ENCODE results near the gene LRPAP1. TPM values are rescaled to one million over a fixed set of nuclear protein-coding genes. Genes with fewer than 3 reads are reported as not detected.
"Not testable (repeated sequence)": the region's sequence is repeated elsewhere in the genome, so short reads cannot be mapped to it uniquely, and the experiment has no call there.

The LRPAP1 gene
- total RNA-seq, 1 donor from 2014 or later, result 120 TPM

DNA sequence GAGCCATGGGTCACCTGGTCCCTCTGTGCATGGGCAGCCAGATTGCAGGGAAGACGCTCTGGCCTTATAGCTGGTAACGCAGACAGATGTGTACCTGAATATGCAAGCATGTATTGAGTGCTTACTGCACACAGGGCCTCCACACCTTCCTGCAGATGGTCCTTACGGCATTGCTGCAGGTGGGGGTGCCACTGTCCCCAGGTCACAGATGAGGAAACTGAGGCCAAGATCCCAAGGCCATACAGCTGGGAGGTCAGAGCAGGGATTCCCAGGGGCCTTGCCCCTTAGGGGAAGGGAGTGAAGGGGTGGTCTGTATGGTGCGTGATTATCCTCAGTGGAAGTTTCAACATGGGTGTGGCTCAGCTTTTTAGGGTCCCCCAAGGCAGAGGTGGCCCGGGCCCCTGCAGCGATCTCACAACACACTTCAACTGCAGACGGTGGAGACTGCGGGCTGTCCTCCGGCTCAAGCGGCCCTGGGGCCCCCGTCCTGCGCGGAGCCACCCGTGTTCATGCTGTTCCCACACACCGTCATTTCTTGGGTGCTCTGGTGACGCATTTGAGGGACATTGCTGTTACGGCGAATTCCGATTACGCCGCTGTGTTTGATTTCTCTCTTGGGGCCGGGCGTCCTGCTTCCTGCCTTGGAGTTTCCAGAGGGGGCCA, 61.0 kb downstream of the LRPAP1 start:
- DNase-seq, result no peak

DNA sequence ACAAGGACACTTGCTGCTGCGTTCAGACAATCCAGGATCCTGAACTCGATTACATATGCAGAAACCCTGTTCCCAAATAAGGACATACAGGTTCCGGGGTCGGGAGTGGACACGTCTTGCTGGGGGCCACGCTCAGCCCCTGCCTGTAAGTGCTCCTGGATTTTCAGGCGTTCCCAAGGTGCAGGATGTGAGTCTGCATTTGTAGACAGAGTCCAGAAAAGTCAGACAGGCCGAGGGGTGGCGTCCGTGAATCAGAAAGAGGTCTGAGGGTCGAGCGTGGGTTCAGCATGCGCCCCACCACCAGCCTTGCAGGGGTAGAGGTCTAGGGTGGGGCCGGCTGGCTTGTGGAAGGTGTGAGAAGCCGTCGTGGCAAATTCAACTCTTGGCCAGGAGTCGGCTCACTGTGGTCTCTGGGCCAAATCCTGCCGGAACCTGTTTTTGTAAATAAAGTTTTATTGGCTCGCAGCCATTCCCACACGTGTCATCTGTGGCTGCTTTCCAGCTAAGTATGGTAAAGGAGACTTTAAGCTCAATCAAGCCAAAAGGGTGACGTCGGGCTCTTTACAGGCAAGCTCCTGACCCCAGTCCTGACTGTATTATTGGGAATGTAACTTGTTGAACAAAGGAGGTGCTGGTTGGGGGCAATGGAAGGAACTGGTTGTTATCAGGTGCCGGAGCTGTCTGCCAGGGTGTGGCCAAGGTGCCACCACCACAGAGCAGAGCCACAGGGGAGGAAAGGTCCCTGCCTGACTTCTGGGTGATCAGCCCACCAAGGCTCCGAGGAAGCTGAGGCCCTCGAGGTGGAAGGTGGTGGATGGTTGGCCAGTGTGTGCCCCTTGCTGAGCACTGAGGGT, 61.8 kb downstream of the LRPAP1 start:
- peak; percentile 50 for DNase-seq

DNA sequence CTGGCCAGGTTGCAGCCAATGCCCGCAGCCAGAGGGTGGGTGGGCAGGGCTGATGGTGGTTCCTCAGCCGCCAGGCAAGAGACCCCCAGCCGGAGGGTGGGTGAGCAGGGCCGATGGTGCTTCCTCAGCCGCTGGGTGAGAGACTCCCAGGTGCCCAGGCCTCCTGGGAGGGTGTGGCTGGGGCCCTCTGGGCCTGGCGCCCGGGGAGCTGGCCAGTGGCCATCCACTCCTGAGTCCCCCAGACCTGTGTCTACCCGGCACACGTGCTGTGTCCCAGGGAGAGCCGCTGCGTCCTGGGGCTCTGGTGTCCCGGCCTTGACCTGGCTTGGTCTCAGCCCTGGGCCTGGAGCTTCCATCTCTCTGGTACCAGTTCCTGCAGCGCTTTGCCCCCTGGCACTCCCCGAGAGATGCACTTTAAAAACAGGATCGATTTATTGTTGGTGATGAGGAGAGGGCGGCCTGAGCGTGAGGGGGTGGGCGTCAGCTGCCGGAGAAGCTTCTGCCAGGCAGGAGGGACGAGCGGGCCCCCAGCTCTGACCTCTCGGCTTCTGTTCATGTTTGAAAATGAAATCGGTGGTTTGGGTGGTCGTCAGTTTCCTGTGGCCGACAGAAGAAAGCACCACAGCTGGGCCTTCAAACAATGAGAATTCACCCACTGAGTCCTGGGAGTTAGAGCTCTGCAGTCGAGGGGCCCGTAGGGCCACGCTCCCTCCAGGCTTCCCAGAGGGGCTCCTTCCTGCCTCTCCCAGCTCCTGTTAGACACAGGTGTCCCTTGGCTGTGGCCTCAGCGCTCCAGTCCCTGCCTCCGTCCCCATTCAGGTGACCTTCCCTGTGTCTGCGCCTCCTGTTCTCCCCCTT, 62.6 kb downstream of the LRPAP1 start:
- DNase-seq, result no peak

DNA sequence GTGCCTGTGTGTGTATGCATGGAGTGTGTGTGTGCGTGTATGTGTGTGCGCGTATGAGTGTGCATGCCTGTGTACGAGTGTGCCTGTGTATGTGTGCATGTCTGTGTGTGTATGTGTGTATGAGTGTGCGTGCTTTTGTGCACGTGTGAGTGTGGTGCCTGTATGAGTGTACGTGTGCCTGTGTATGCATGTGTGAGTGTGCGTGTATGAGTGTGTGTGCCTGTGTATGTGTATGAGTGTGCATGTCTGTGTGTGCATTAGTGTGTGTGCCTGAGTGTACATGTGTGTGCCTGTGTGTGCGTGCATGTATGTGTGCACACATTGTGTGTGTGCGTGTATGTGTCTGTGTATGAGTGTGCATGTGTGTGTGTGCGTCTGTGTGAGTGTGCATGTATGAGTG, 63.4 kb downstream of the LRPAP1 start:
- DNase-seq, result no peak

DNA sequence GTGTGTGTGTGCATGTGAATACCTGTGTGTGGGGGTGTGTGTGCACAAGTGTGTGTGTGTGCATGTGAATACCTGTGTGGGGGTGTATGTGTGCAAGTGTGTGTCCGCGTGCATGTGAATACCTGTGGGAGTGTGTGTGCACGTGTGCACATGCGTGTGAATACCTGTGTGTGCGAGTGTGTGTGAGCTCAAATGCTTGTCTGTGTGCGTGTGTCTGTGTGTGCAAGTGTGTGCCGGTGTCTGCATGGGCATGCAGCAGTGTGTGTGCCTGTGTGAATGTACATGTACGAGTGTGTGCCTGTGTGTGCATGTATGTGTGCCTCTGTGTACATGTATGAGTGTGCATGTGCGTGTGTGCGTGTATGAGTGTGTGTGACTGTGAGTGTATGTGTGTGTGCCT, 64.1 kb downstream of the LRPAP1 start:
- DNase-seq, result no peak

DNA sequence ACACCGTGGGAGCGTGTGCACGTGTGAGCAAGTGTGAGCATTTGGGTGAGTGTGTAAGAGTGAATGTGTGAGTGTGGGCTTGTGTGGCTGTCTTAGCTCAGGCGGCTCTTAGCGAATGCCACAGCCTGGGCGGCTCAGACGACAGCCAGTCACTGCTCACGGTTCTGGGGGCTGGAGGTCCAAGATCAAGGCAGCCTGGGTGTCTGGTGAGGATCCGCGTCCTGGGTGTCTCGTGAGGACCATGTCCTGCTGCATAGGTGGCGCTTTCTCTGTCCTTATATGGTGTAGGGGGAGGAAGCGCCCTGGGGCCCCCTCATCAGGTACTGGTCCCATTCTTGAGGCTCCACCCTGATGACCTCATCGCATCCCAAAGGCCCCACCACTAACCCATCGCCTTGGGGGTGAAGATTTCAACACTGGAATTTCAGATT, 64.6 kb downstream of the LRPAP1 start:
- no peak for DNase-seq

DNA sequence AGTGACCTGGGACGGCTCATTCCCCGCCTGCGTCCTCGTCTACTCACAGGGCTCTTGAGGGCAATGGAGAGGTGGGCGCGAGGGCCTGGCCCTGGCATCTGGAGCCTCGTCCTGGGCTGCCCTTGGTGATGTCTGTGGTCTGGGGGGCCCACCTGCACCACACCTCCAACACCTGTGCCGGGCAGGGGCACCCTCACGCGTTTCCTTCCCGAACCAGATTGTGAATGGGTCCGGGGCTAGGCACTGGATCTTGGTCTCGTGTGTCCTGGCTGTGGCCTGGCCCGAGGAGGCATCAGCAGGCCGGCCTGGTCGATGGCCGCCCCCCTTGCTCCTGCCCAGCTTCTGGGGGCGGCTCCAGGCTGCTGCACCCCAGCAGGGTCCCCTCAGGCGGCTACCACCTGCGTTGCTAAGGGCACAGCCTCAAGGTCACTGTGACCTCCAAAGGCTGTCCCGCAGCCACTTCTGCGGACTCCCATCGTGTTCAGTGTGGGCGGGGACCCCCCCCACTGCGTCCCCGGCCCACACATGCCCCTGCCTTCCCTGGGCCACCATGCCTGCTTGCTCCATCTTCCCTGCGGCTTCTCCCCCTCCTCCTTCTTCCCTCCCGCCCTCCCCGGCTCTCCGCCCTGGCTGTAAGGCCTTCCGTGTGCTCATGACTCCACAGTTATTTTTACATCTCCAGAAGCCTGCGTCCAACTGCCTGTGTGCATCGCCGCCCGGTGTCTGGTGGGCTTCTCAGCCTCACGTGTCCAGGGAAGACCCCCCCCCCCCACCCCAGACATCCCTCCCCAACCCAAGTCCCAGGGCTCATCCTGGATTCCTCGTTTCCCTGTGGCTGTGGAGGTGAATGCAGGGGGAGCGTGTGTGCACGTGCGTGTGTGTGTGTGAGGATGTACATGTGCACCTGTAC, 65.3 kb downstream of the LRPAP1 start:
- no peak for DNase-seq

DNA sequence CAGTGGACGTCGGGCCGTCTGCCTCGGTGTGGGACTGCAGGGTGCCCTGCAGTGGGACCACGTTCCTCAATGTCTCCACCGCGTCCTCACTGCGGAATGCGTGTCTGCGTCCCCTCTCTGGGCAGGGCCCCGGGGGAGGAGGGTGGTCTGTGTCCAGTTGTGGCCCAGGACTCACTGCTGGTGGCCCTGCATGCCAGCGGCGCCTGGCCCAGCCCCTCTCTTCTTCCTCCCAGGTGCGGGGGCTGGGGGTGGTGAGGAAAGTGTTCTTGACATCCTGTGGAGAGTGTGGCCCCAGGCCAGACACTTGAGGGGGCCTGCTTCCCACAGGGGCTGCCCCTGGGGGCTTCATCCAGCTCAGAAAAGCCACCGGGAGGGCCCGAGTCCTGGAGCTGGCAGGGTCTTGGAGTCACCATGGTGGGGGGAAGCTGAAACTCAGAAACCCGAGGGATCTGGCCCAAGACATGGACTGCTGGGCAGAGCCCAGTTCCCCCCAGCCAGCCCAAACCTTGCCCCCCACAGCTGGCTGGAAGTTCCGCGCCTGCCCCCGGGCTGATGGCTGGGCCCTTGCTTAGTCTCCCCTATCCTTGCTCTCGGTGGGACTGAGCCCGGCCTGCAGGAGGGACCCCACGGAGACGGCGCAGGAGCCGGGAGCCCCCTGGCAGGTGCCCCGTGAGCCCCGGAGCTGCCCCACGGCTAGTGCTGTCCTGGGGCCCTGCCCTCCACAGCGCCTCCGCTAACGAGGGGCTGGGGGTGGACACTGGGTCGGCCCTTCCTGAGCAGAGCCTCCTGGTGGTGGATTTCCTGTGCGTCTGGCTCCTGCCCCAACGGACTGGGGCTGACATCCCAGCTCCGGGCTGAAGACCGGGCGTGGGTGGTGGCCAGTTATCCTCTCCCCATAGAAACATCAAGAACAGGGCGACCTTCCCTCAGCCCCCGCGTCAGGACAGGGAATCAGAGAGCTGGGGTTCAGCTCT, 66.2 kb downstream of the LRPAP1 start:
- peak; percentile 24 for DNase-seq

DNA sequence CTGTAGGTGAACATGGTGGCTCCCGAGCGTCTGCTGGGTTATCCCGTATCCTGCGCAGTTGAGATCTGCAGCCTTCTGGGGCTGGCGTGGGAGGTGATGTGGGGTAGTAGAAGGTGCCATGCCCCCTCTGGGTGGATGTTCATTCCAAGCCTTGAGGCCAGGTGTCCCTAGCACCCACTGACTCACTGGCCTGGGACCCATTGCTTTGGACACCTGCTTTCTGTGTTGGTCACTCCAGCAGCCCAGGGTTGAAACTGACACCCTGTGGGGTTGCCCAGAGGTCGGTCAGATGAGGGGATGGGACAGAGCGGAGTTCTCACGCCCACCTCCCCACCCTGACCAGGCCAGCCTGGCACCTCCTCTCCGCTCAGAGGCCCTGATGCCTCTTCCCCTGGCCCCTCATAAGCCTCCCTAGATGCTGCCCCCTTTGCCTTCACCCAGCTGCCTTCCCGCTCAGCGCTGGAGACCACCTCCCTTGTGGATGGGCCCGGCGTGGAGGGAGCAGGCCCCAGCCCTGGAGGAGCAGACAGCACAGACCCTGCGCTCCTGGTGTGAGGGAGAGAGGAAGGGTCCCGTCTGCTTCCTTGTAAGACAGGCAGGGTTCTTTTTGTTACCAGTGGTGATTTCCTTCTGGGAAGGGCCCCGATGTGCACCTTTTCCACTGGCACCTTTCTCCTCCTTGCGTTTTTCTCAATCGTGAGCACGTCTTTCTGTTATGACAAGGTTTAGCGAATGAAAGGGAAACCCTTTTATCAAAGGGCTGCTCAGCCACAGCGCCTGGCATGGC, 67.1 kb downstream of the LRPAP1 start:
- DNase-seq, result no peak

DNA sequence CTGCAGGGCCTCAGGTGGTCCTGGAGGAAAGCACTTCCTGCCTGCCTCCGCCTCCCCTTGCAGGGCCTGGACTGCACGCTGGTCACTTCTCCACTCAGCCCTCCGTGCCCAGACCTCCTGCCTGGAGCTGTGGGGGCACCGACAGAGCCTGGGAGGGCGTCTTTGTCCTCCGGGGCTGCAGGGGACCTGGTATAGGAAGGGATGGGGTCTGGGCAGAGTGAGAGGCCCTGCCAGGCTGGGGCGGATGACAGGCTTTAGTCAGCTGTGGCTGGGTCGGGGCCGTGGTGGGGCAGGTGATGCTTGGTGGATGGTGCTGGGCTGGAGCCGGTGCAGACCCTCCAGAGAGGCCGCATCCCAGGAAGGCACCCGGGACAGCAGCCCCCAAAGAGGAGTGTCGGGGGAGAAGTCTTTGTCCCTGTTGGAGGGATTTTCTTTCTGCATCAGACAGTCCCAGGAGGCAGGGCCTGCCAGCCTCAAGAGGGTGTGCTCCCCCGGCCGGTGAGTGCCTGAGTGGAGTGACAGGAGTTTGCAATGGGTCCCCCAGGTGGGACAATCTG, 67.8 kb downstream of the LRPAP1 start:
- DNase-seq, result no peak

DNA sequence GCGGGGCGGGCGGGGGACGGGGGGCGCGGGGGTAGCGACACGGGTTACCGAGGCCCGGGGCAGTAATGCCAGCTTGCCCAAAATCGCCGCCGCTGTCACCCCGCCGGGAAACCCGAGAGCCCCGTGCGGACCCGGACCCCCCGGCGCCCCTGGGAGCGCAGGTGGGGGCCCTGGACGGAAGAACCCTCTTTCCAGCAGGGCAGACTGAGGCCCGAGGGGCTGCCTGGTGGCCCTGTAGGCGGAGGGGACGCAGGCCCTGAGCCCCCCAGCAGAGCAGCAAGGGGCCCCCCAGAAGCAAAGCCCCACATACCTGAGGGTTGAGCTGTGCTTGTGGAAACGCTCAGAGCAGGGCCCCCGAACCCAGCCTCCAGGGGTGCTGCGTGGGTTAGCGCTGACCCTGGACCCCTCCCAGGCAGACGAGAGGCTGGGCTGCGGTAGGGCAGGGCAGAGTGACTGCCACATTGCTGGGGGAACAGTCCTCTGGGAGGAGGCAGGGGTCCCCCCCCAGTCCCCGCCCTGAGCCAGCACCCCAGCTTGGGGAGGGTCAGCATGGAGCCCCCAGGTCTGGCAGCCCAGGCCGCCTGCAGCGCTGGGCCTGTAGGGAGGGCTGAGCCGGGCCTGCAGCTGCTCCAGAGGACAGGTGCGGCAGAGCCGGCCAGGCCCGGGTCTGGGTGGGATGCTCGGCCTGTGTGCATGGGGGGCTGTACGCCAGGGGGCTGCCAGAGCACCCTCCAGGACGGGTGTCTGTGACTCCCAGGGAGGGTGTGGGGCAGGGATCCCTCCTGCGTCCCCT, 68.5 kb downstream of the LRPAP1 start:
- no peak for DNase-seq

DNA sequence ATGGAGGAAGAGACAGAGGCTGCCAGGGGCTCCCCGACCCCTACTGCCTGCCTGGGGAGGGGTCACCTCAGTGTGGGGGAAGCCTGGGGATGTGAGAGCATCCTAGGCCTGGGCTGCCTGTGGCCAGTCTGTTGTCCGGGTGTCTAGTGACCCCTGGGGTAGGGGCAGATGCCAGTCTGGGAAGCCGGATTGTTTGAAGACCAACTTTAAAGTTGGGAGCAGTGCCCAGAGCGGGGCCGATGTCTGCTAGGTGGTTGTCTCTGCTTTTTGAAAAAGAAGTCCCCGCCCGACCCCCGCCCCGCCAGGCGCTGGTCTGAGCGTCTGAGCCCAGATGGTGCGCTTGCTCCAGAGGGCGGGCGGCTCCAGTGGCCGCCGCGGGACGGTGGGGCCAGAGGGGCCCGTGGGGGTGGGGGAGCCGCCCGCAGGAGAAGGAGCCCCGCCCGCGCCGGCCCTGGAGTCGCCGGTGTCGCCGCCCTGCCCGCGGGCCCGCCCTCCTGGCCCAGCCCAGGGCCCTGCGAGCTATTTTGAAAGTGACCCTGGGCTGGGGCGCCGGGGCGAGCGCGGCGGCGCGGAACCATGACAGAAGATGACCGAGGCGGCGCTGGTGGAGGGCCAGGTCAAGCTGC, 69.3 kb downstream of the LRPAP1 start, which contains the start of gene DOK7:
TSS of gene DOK7 (plus strand) at position 517 of the 626 bp plus-strand sequence. CDS start at position 587, 70 bp downstream.
- DNase-seq, result no peak

DNA sequence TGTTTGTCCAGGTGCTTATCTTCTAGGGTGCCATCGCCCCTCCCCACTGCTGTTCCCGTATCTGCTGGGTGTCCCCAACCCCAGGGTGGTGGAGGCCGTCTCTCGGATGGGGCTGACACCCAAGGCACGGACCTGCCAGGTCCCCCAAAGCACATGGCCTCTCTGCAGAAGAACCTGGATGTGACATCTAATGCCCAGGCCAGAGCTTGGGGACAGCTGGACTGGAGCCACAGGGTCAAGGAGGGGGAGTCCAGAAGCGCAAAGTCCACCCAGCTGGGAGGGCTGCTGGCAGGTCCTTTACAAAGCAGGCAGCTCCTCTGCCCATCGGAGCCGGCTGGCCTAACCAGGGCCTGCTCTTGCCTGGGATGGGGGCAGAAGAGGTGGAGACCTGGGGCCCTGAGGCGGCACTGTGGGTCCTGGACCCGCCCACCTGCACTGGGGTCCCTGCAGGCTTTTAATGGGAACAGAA, 69.9 kb downstream of the LRPAP1 start:
- no peak for DNase-seq

DNA sequence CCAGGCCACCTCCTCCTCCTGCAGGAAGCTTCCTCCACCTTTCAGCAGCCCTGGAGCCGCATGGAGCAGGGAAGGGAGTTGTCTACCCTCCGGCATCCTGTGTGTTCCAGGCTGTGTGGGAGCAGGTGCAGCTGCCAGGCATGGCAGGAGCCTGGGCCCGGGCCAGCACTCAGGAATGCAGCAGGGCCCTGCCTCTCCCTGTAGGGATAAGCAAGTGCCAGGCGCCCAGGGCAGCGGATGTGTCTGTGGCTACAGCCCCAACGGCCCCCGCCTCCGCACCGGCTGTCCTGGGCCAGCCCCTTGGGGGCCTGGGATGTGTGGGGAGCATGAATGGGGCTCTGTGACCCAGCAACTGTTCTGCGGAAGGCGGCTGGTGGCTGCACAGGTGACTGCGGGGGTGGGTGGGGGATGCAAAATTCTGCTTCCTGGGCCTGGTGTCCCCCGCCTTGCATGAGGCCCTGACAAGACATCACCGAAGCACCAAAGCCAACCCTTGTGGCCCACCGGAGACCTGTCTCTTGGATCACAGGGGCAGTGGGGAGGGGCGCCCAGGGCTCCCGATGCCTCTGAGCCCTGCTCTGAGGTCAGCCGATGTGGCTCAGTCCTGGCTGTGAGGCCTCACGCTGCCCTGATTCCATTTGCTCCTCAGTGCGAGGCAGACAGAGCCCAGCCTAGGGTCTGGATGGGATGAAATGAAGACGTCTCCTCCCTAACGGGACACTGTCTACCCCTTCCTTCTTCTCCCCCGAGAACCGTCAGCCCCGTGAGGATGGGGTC, 70.5 kb downstream of the LRPAP1 start:
- DNase-seq, result no peak

DNA sequence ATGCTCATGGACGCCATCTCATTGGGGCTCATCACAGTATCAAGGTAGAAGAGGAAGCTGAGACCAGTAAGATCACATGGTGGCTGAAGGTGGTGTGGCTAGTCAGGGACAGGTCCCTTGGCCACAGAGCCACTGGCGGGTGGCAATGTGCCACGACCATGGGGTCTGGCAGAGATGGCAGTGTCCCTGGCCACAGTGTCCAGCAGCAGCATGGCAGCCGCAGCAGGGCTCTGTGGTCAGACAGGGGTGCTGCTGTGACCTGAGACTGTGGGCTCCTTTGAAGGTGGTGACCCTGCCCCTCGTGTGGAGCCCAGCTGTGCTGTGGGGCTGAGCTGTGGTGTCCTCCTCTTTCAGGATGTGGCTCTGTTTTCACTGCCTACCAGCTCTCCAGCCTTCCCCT, 71.3 kb downstream of the LRPAP1 start:
- no peak for DNase-seq

DNA sequence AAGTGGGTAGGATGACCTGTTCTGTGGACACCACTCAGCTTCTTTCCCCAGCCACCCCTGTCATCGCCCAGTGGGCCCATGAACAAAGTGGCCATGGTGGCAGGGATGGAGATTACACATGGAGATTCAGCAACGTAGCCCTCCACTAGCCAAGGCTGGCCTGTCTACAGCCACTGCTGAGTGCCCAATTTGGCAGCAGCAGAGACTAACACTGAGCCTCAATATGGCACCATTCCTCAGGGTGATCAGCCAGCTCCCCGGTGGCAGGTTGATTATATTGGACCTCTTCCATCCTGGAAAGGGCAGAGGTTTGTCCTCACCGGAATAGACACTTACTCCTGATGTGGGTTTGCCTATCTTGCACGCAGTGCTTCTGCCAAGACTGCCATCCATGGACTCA, 73.1 kb downstream of the LRPAP1 start:
- not testable (repeated sequence) for DNase-seq

DNA sequence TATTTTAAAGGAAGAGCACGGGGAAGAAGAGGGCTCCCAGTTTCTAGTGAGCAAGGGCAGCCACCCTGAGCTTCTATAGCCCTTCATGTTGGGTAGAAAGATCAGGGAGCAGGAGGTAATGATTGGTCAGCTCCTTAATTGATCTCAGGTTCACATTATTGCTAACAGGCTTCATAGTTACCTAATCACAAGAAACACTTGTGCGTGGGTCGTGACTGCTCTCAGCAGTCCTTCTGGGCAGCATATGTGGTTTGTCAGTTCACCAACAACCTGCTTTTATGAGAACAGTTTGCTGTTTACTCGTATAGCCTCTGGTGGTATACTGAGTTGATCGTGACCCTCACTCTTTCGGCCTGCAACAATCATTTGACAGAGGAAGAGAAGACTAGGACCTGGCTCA, 73.9 kb downstream of the LRPAP1 start:
- DNase-seq, result no peak

All from dermis blood vessel endothelial cell (primary cell).